Measurements from ENCODE around the gene OTUB2.

GRCh38 chr14:93997082-93997481, 29.1 kb upstream of the OTUB2 start, which contains the start of gene CCDC197:
- no peak for TF ChIP-seq CTCF (IDR thresholded peaks at IDR 0.05)
- TF ChIP-seq POLR2A (IDR thresholded peaks at IDR 0.05), result no peak
